IMR-90 (cell line): ENCODE measurements around the gene FTO. TPM values are rescaled to one million over a fixed set of nuclear protein-coding genes. Genes with fewer than 3 reads are reported as not detected.

Experiments used
- ATAC-seq: fragments of 200-7000 bp; cut with Tn5 transposase; 2 replicates; pipeline ENCODE4 v1.9.1; 2020; ENCODE audit warnings: low read depth, mild to moderate bottlenecking, moderate library complexity
- BruUV-seq: library from RNA; stranded (reverse); fragments of 400-500 nt; replicated peaks from 2 replicates; lab custom pipeline; 2021; lab: Mats Ljungman, UMichigan
- CTCF ChIA-PET: fragments of 300-600 bp; formaldehyde crosslinking; extraction: SDS; loops from one replicate; lab custom pipeline; 2021; ENCODE audit warnings: antibody characterized with exemption; lab: Yijun Ruan, JAX
- POLR2A ChIA-PET: fragments of 300-600 bp; sonication (Branson Sonifier 250); formaldehyde crosslinking; loops from one replicate; lab custom pipeline; 2022; ENCODE audit warnings: antibody characterized with exemption; ENCODE audit not compliant: unreplicated experiment; lab: Charles Lee
- DNase-seq: peaks from one replicate; pipeline ENCODE4 v3.0.0; 2013
- H2AFZ ChIP-seq: replicated peaks from 2 replicates; pipeline ENCODE3; 2013; ENCODE audit warnings: low read length, mild to moderate bottlenecking; ENCODE audit not compliant: poor library complexity
- H2AK5ac ChIP-seq: 2 replicates; pipeline ENCODE4 v1.6.1; 2013; ENCODE audit warnings: low read depth, low read length, inconsistent platforms
- H2AK9ac ChIP-seq: replicated peaks from 2 replicates; pipeline ENCODE3; 2013; ENCODE audit warnings: mild to moderate bottlenecking, low read depth, low read length, moderate library complexity; ENCODE audit not compliant: poor library complexity
- H2BK120ac ChIP-seq: 2 replicates; pipeline ENCODE4 v1.6.1; 2013; ENCODE audit warnings: low read depth, low read length, inconsistent platforms
- H2BK15ac ChIP-seq: 3 replicates; pipeline ENCODE4 v1.6.1; 2013; ENCODE audit warnings: low read depth, low read length, inconsistent platforms
- H2BK20ac ChIP-seq: 2 replicates; pipeline ENCODE4 v1.6.1; 2013; ENCODE audit warnings: low read depth, mild to moderate bottlenecking, inconsistent platforms, low read length, moderate library complexity
- H2BK5ac ChIP-seq: 2 replicates; pipeline ENCODE4 v1.6.1; 2013; ENCODE audit warnings: mild to moderate bottlenecking, low read depth, low read length, inconsistent platforms; ENCODE audit not compliant: poor library complexity, severe bottlenecking
- H3K14ac ChIP-seq: replicated peaks from 2 replicates; pipeline ENCODE4 v1.6.1; 2013; ENCODE audit warnings: low read depth, low read length, inconsistent platforms
- H3K18ac ChIP-seq: 2 replicates; pipeline ENCODE4 v1.6.1; 2013; ENCODE audit warnings: low read depth, low read length, control low read depth
- H3K23ac ChIP-seq: 2 replicates; pipeline ENCODE4 v1.6.1; 2013; ENCODE audit warnings: low read depth, low read length, inconsistent platforms
- H3K27ac ChIP-seq: 2 replicates; pipeline ENCODE4 v1.5.1; 2013; ENCODE audit warnings: mild to moderate bottlenecking, control low read depth, low read length; ENCODE audit not compliant: insufficient read depth
- H3K27me3 ChIP-seq: 2 replicates; pipeline ENCODE4 v1.6.1; 2013; ENCODE audit warnings: low read length; ENCODE audit not compliant: control insufficient read depth, insufficient read depth
- H3K36me3 ChIP-seq: 2 replicates; pipeline ENCODE4 v1.6.1; 2013; ENCODE audit warnings: low read length, mixed read lengths; ENCODE audit not compliant: control insufficient read depth, insufficient read depth
- H3K4ac ChIP-seq: 2 replicates; pipeline ENCODE4 v1.6.1; 2013; ENCODE audit warnings: low read depth, low read length, inconsistent platforms
- H3K4me1 ChIP-seq: 2 replicates; pipeline ENCODE4 v1.6.1; 2013; ENCODE audit warnings: low read length, mixed read lengths; ENCODE audit not compliant: control insufficient read depth, insufficient read depth
- H3K4me2 ChIP-seq: 2 replicates; pipeline ENCODE4 v1.6.1; 2013; ENCODE audit warnings: low read depth, mild to moderate bottlenecking, control low read depth, low read length, moderate library complexity
- H3K4me3 ChIP-seq: 2 replicates; pipeline ENCODE4 v1.5.1; 2013; ENCODE audit warnings: low read depth, mild to moderate bottlenecking, control low read depth, low read length, moderate library complexity; ENCODE audit not compliant: insufficient read depth
- H3K56ac ChIP-seq: 2 replicates; pipeline ENCODE4 v1.6.1; 2013; ENCODE audit warnings: low read length, inconsistent platforms; ENCODE audit not compliant: insufficient read depth; ENCODE audit errors: extremely low read depth
- H3K79me1 ChIP-seq, 2 experiments: 2 replicates each; pipeline ENCODE4 v1.6.1; 2013; ENCODE audit warnings: low read length in 2 of 2, inconsistent platforms in 1 of 2, low read depth in 1 of 2
- H3K9ac ChIP-seq: 2 replicates; pipeline ENCODE4 v1.6.1; 2013; ENCODE audit warnings: low read depth, low read length, control low read depth
- H3K9me1 ChIP-seq: 2 replicates; pipeline ENCODE4 v1.6.1; 2013; ENCODE audit warnings: low read length, inconsistent platforms; ENCODE audit not compliant: insufficient read depth
- H3K9me3 ChIP-seq: 2 replicates; pipeline ENCODE4 v1.6.1; 2013; ENCODE audit warnings: low read length; ENCODE audit not compliant: control insufficient read depth, insufficient read depth
- H4K20me1 ChIP-seq: 2 replicates; pipeline ENCODE4 v1.6.1; 2013; ENCODE audit warnings: low read length, inconsistent platforms; ENCODE audit not compliant: insufficient read depth
- H4K5ac ChIP-seq: 2 replicates; pipeline ENCODE4 v1.6.1; 2013; ENCODE audit warnings: mild to moderate bottlenecking, low read depth, low read length, control low read depth
- H4K8ac ChIP-seq, 2 experiments: 2 replicates each; pipeline ENCODE4 v1.6.1; 2013; ENCODE audit warnings: low read depth in 2 of 2, low read length in 2 of 2, control low read depth in 1 of 2, inconsistent platforms in 1 of 2
- H4K91ac ChIP-seq: 2 replicates; pipeline ENCODE4 v1.6.1; 2013; ENCODE audit warnings: low read depth, low read length, inconsistent platforms; ENCODE audit not compliant: insufficient read depth
- CEBPB ChIP-seq: IDR thresholded peaks from 2 replicates; pipeline ENCODE4 v1.6.1; 2012; ENCODE audit warnings: low read depth, low read length, improper control_type of control experiment
- MXI1 ChIP-seq: IDR thresholded peaks from 2 replicates; pipeline ENCODE4 v1.6.1; 2012; ENCODE audit warnings: low read depth, mild to moderate bottlenecking, low read length, moderate library complexity, borderline replicate concordance
- RCOR1 ChIP-seq: IDR thresholded peaks from 2 replicates; pipeline ENCODE4 v1.6.1; 2012; ENCODE audit warnings: mild to moderate bottlenecking, low read length, improper control_type of control experiment; ENCODE audit not compliant: insufficient replicate concordance
- RFX5 ChIP-seq: IDR thresholded peaks from 2 replicates; pipeline ENCODE4 v1.8.0; 2012; ENCODE audit warnings: low read depth, mild to moderate bottlenecking, low read length, moderate library complexity
- WGBS, 2 experiments: methylation state at CpG; one replicate each; pipeline versions ENCODE4 v1.1.5 to v1.1.7; 2013; ENCODE audit warnings: missing lambda C conversion rate in 2 of 2; ENCODE audit not compliant: insufficient read length in 1 of 2; ENCODE audit errors: extremely low coverage in 2 of 2; 5-methylcytosine and 5-hydroxymethylcytosine counted together
- dilution Hi-C: fragments of 300-500 bp; cut with HindIII; formaldehyde crosslinking; loops from one replicate; pipeline ENCODE4 v1.14.3; 2018; ENCODE audit warnings: low sequenced_read_pairs; ENCODE audit not compliant: unreplicated experiment
- in situ Hi-C: fragments of 300-500 bp; cut with MboI; formaldehyde crosslinking; loops from 3 replicates; pipeline ENCODE4 v1.14.3; 2019; ENCODE audit warnings: low sequenced_read_pairs, inconsistent platforms, mixed read lengths
- intact Hi-C: fragments of 100-400 bp; cut with micrococcal nuclease; formaldehyde crosslinking; loops from 2 replicates; pipeline ENCODE4 v1.10.0; 2022
- polyA plus RNA-seq, 3 experiments: library from polyadenylated mRNA; depleted of rRNA; stranded (reverse); fragments of >200 nt; gene quantifications; 2 replicates each; pipeline ENCODE4 v1.2.3, GENCODE V29; 2012; ENCODE audit warnings: low replicate concordance in 1 of 3
- total RNA-seq: library from RNA; depleted of rRNA; stranded (reverse); fragments of >200 nt; gene quantifications from 2 replicates; pipeline ENCODE4 v1.2.3, GENCODE V29; 2012

FTO gene
- total and polyA plus RNA-seq, 2 of the 4 experiments (the other 2 are of a cell fraction): 70.3 to 132 TPM

DNA sequence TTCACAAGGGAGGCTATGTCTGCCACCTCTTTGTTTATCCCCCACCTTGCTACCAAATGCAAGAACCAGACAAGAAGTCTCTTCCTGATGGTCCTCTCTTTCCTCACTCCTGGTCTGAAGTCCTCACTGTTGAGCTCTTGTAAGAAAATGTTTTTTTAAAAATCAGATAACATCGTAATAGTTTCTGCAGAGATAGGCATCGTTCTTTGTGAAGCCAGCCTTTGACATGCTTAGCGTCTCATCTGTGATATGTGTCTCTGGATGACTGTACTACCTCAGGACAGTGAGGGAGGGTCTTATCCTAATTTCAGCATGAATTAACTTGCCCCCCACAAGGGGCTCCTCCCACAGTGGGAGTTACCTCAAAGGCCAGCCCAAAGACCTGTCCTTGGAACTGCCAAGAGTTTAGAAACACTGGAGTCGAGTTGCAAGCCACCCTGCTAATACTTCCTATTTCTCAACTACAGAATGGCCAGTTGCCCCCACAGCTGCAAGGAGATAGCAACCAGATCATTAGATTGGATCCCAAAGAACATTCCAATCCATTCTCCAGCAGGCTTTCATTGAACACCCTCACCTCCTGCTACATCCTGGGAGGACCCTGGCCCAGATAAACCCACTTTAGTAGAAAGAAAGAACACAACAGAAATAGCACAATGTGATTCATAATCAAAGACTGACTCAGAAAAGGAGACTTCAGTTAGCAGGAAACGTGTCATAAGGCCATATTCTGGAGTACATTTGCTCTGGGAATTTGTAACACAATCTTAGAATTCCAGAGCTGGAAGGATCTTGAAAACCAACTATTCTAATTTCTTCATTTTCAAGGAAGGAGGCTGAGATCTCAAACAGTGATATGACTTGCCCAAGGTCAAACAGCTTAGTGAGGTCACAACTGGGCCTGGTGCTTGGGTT, 431.7 kb downstream of the FTO start (continued):
- TF ChIP-seq MXI1 (no peak), RFX5 (no peak), CEBPB (no peak)

GRCh38 chr16:54136276-54136625, 432.3 kb downstream of the FTO start:
- no peak for TF ChIP-seq RCOR1
- peak overlapping the region; percentile 61 for H3K14ac ChIP-seq
- no peaks in the 10 kb centered on the region for H3K9me3 ChIP-seq
- ChIA-PET CTCF (no interaction called here), POLR2A (no interaction called here)
- no peak overlapping the region for H4K91ac ChIP-seq
- H2AFZ ChIP-seq: peak overlapping the region; percentile 56
- no peaks in the 10 kb centered on the region for H3K79me1 ChIP-seq
- H3K23ac ChIP-seq: no peak overlapping the region; the same call in 1 of the 2 replicates
- dilution Hi-C loops: no loop called here
- BruUV-seq: no TSS peak
- DNase-seq: peak; percentile 59
- no peak overlapping the region for H3K4me3 ChIP-seq
- ATAC-seq: no peak; the same call in 1 of the 2 replicates
- H3K27me3 ChIP-seq: peaks cover 4% of the 10 kb centered on the region; the same call in 1 of the 2 replicates
- H2AK9ac ChIP-seq: no peak overlapping the region
- no peaks in the 10 kb centered on the region for H3K36me3 ChIP-seq
- H2BK120ac ChIP-seq: no peak overlapping the region
- H3K4me1 ChIP-seq: peaks cover 6% of the 10 kb centered on the region; the same call in 1 of the 2 replicates
- no peak overlapping the region for H3K27ac ChIP-seq
- H3K9ac ChIP-seq: no peak overlapping the region; the same call in 1 of the 2 replicates
- H4K5ac ChIP-seq: peak overlapping the region; percentile 32; the same call in 1 of the 2 replicates
- H4K20me1 ChIP-seq: no peaks in the 10 kb centered on the region
- peak overlapping the region; percentile 79 for H2BK5ac ChIP-seq
- H3K4me2 ChIP-seq: no peak overlapping the region
- H3K18ac ChIP-seq: no peak overlapping the region
- H2BK20ac ChIP-seq: no peak overlapping the region
- H3K9me1 ChIP-seq: peaks cover 3% of the 10 kb centered on the region; the same call in 1 of the 2 replicates
- no CpG with 5 or more reads among the region's 2 CpGs for WGBS, 2 experiments
- H2AK5ac ChIP-seq: no peak overlapping the region
- H4K8ac ChIP-seq: 0 out of 4 replicates have a peak overlapping the region, but pooled peaks of 1 of the 2 experiments have one; percentile 58
- in situ Hi-C loops: no loop called here
- H3K4ac ChIP-seq: no peak overlapping the region
- no peak overlapping the region for H3K56ac ChIP-seq
- no peak overlapping the region for H2BK15ac ChIP-seq
- intact Hi-C loops: no loop called here
